ENCODE measurements around the gene ABHD14A. TPM values are rescaled to one million over a fixed set of nuclear protein-coding genes. Genes with fewer than 3 reads are reported as not detected.

The ABHD14A gene
- total RNA-seq, 4 donors from 2014 or later, result 19.0 to 53.4 (median 24.5) TPM

DNA sequence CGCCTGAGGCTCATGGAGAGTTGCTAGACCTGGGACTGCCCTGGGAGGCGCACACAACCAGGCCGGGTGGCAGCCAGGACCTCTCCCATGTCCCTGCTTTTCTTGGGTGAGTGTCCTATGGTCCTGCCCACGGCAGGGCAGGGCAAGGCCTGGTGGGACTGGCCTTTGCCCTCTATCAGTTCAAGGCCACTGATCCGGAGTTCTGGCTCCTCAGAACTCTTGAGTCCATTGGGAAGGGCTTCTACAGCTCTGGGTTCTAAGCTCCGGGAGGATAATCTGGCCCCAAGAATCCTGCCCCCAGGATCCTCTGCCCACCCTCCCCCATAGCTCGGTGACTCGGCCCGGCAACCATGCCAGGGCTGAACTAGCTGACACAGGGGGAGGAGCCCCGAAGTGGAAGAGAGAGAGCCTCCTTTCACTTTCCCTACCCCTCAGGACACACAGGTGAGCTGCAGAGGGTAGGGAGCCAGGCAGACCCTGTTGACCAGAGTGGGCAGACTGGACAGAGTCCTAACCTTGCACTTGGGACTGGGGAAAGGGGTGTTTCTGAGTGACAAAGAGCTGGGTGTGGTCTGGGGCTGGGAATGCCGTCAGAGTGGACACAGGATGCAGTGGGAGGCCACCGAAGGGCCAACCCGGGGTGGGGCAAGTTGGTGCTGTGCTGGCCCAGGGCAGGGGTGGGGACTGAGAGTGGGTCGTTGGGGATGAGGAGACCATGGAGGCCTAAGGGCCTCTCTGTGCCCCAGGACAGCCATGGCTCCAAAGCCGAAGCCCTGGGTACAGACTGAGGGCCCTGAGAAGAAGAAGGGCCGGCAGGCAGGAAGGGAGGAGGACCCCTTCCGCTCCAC lies 32.0 kb upstream of the ABHD14A start:
- peak; percentile 25 for DNase-seq (ENCODE audit: low spot score)
- TF ChIP-seq, protein P1, sequence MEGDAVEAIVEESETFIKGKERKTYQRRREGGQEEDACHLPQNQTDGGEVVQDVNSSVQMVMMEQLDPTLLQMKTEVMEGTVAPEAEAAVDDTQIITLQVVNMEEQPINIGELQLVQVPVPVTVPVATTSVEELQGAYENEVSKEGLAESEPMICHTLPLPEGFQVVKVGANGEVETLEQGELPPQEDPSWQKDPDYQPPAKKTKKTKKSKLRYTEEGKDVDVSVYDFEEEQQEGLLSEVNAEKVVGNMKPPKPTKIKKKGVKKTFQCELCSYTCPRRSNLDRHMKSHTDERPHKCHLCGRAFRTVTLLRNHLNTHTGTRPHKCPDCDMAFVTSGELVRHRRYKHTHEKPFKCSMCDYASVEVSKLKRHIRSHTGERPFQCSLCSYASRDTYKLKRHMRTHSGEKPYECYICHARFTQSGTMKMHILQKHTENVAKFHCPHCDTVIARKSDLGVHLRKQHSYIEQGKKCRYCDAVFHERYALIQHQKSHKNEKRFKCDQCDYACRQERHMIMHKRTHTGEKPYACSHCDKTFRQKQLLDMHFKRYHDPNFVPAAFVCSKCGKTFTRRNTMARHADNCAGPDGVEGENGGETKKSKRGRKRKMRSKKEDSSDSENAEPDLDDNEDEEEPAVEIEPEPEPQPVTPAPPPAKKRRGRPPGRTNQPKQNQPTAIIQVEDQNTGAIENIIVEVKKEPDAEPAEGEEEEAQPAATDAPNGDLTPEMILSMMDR (IDR thresholded peaks at IDR 0.05), result no peak
- ATAC-seq (ENCODE audit: low FRiP score), result peak; percentile 63

DNA sequence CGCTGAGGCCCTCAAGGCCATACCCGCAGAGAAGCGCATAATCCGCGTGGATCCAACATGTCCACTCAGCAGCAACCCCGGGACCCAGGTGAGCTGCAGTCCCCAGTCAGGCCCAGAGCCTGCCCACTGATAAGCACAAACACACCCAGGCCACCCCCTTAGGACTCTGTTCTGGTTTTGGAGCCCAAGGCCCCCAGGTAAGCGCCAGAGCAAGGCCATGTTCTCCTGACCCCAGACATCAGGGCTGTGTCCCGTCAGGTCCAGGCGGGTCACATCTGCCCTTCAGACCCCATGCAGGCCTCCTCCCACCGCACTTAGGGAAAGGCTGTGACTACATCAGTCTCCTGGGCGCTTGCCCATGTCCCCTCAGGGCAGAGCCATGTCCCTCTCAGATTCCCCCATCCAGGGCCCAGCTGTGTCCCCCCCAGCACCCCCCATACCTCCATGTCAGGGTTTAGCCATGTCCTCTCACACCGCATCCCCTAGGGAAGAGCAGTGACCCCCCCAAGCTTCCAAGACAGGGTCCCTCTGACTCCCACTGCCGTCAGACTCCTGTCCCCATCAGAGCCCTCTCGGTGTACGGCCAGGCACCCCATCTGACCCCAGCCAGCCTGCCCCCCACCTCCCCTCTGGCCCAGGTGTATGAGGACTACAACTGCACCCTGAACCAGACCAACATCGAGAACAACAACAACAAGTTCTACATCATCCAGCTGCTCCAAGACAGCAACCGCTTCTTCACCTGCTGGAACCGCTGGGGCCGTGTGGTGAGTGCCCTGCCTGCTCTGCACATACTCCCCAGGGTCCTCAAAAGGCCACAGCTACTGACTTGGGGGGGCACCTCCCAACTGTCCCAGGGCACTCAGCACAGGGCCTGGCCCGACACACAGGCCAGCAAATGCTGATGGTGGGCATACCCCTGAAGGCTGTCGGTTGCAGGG lies 31.1 kb upstream of the ABHD14A start:
- ATAC-seq (ENCODE audit: low FRiP score), result no peak
- TF ChIP-seq, protein P1 (IDR thresholded peaks at IDR 0.05), result no peak
- no peak for DNase-seq (ENCODE audit: low spot score)

GRCh38 chr3:51944451-51945021 lies 30.3 kb upstream of the ABHD14A start:
- ATAC-seq (ENCODE audit: low FRiP score), result no peak
- no peak for DNase-seq (ENCODE audit: low spot score)
- TF ChIP-seq, protein P1 (IDR thresholded peaks at IDR 0.05), result no peak

DNA sequence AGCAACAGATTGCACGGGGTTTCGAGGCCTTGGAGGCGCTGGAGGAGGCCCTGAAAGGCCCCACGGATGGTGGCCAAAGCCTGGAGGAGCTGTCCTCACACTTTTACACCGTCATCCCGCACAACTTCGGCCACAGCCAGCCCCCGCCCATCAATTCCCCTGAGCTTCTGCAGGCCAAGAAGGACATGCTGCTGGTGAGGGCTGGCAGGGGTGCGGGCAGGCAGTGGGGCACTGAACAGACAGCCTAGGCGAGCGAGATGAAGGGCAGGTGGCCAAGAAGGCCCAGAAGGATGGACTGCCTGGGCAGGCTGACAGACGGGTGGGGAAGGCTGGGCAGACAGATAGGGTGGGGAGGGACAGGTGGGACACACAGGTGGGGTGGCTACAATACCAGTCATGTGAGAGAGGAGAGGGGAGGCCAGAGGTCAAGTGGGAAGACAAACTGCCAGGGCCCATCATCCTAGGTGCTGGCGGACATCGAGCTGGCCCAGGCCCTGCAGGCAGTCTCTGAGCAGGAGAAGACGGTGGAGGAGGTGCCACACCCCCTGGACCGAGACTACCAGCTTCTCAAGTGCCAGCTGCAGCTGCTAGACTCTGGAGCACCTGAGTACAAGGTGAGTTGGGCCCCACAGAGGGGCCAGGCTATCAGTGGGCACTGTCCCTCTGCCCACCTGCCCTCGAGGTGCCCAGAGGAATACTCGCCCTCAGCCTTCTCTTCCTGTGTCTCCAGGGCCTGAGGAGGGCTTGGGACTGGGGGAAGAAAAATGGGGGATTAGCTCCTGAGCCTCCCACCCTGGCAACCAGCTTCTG lies 29.6 kb upstream of the ABHD14A start:
- TF ChIP-seq, protein P1 (IDR thresholded peaks at IDR 0.05), result no peak
- no peak for DNase-seq (ENCODE audit: low spot score)
- ATAC-seq (ENCODE audit: low FRiP score), result no peak

GRCh38 chr3:51945926-51946705 lies 28.7 kb upstream of the ABHD14A start:
- no peak for ATAC-seq (ENCODE audit: low FRiP score)
- TF ChIP-seq, protein P1 (IDR thresholded peaks at IDR 0.05), result no peak
- DNase-seq (ENCODE audit: low spot score), result no peak
